A549 (cell line): Measurements from ENCODE around the gene NOXO1.

Source experiments
- RAD21 ChIP-seq, 2 experiments: fragments of >200 bp in 1 of 2; sonication (Bioruptor Twin) in 1 of 2; formaldehyde crosslinking in 1 of 2; IDR thresholded peaks in 1 of 2; conservative IDR thresholded peaks in 1 of 2; 2 replicates in 1 of 2; 3 replicates in 1 of 2; pipeline ENCODE4 v1.6.1; 2012 to 2018; ENCODE audit warnings: inconsistent platforms in 1 of 2
- TF ChIP-seq, protein P1 (sequence below): fragments of >200 bp; sonication (Bioruptor Twin); formaldehyde crosslinking; IDR thresholded peaks from 3 replicates; pipeline ENCODE4 v1.5.1; 2016
- TF ChIP-seq, protein P2 (sequence below): IDR thresholded peaks from 2 replicates; pipeline ENCODE4 v1.6.1; 2012
- TF ChIP-seq, protein P3 (sequence below): IDR thresholded peaks from 2 replicates; pipeline ENCODE4 v1.6.1; 2012; ENCODE audit warnings: low read depth, borderline replicate concordance

DNA sequence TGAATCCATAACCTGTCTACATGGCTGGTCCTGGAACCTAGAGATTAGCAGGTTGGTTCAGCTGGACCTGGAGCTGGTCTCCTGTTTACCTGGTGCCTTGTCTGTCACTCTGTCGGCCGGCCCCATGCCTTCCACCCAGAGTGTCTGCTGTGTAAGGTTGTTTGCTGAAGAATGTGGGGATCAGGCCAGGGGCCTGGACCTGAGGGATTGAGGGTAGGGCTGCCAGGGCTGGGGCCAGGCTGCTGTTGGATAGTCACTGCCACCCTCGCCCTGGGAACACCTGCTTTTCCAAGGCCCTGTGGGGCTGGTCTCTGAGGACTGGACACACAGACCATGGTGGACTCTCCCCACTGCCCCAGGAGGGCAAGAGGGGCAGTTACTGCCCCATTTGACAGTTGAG, 46.9 kb upstream of the NOXO1 start:
- TF ChIP-seq, protein P1, sequence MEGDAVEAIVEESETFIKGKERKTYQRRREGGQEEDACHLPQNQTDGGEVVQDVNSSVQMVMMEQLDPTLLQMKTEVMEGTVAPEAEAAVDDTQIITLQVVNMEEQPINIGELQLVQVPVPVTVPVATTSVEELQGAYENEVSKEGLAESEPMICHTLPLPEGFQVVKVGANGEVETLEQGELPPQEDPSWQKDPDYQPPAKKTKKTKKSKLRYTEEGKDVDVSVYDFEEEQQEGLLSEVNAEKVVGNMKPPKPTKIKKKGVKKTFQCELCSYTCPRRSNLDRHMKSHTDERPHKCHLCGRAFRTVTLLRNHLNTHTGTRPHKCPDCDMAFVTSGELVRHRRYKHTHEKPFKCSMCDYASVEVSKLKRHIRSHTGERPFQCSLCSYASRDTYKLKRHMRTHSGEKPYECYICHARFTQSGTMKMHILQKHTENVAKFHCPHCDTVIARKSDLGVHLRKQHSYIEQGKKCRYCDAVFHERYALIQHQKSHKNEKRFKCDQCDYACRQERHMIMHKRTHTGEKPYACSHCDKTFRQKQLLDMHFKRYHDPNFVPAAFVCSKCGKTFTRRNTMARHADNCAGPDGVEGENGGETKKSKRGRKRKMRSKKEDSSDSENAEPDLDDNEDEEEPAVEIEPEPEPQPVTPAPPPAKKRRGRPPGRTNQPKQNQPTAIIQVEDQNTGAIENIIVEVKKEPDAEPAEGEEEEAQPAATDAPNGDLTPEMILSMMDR = no peak
- TF ChIP-seq RAD21 (conservative IDR thresholded peaks at IDR 0.05 in 1 of 2, IDR thresholded peaks at IDR 0.05 in 1 of 2) = no peak
- TF ChIP-seq, protein P2, sequence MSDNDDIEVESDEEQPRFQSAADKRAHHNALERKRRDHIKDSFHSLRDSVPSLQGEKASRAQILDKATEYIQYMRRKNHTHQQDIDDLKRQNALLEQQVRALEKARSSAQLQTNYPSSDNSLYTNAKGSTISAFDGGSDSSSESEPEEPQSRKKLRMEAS = no peak
- TF ChIP-seq, protein P3, sequence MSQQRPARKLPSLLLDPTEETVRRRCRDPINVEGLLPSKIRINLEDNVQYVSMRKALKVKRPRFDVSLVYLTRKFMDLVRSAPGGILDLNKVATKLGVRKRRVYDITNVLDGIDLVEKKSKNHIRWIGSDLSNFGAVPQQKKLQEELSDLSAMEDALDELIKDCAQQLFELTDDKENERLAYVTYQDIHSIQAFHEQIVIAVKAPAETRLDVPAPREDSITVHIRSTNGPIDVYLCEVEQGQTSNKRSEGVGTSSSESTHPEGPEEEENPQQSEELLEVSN = no peak
